Measurements from ENCODE around the gene THAP4. TPM values are rescaled to one million over a fixed set of nuclear protein-coding genes. Genes with fewer than 3 reads are reported as not detected.
"Not testable (repeated sequence)": the region's sequence is repeated elsewhere in the genome, so short reads cannot be mapped to it uniquely, and the experiment has no call there.

Gene THAP4
- total and polyA plus RNA-seq, 2 experiments from 2014 or later, result 62.9 to 80.4 TPM

DNA sequence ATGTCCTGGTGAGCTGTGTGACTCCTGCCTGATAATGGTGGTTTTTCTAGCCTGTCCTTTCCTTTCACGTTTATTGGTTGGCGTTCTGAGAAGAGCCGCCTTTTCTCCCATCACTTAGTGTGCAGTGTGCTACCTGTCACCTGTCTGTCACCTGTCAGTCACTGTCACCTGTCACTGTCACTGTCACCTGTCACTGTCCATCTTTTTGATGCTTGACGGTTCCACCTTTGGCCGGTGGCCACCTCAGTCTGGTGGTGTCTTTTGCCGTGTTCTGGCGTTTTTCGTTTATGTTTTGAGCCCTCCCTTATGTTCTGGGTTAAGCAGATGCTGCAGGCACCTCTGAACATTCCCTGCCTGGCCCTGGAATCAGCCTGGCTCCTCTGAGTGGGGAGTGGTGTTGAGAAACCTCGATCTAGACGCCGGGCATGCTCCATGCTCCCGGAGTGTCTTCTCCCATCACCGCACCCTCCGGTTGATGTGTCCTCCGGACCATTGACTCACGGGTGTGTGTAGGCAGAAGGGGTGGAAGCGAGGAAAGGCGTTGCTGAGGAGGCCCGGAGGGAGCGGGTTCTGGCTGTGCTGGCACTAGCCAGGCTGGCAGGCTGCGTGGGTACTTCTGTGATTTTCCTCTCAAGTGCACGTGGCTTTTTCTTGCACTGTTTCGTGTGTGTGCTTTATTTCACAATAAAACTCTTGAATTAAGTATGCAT, 28.9 kb upstream of the THAP4 start:
- no peak overlapping the region for H3K4me3 ChIP-seq
- H3K27ac Mint-ChIP-seq, result no peak overlapping the region
- H3F3A ChIP-seq (replicated peaks; ENCODE audit: low read depth), result 0 out of 2 replicates have a peak, but pooled peaks cover 2% of the 10 kb centered on the region
- no peaks in the 10 kb centered on the region for H3K27me3 ChIP-seq (ENCODE audit: insufficient read depth)
- H3K79me2 ChIP-seq (replicated peaks; ENCODE audit: insufficient read depth), result no peaks in the 10 kb centered on the region
- DNase-seq (ENCODE audit: low spot score) (no peak), ATAC-seq (no peak)
- peaks cover 4% of the 10 kb centered on the region; the same call in 2 of the 3 replicates for H3K4me1 Mint-ChIP-seq
- H3K36me3 Mint-ChIP-seq (ENCODE audit: low read depth), result peaks cover 50% of the 10 kb centered on the region
- no peak for TF ChIP-seq EZH2 (IDR thresholded peaks at IDR 0.05; ENCODE audit: low read depth, unreplicated experiment)
- no peak for TF ChIP-seq CTCF (conservative IDR thresholded peaks at IDR 0.05; ENCODE audit: low read depth in 2 of 2)
- TF ChIP-seq ZNF114 (CRISPR knock-in tag; IDR thresholded peaks at IDR 0.05), result no peak
- no peak for TF ChIP-seq CREB1 (CRISPR knock-in tag; IDR thresholded peaks at IDR 0.05; ENCODE audit: low read depth)
- no peak for TF ChIP-seq ZNF462 (CRISPR knock-in tag; IDR thresholded peaks at IDR 0.05)
- H3K36me3 ChIP-seq (ENCODE audit: insufficient read depth), result peaks cover 4% of the 10 kb centered on the region; the same call in 1 of the 2 replicates
- H3K9me2 ChIP-seq (ENCODE audit: insufficient read depth), result no peaks in the 10 kb centered on the region
- H4K20me1 ChIP-seq (replicated peaks; ENCODE audit: insufficient read depth), result peaks cover 4% of the 10 kb centered on the region
- H3K4me2 ChIP-seq, result no peak overlapping the region
- H2AFZ ChIP-seq, result no peak overlapping the region
- no peak overlapping the region for H3K4me3 Mint-ChIP-seq
- H3K4me1 ChIP-seq (ENCODE audit: insufficient read depth), result no peaks in the 10 kb centered on the region
- H3K27ac ChIP-seq (ENCODE audit: low read depth), result no peak overlapping the region
- peaks cover 9% of the 10 kb centered on the region for H3K27me3 Mint-ChIP-seq (ENCODE audit: insufficient read depth, low read depth, poor library complexity)
- no peaks in the 10 kb centered on the region; the same call in 2 of the 3 replicates for H3K9me3 Mint-ChIP-seq

GRCh38 chr2:241662731-241663130, 25.8 kb upstream of the THAP4 start:
- H3K27me3 ChIP-seq (ENCODE audit: insufficient read depth); ATAC-seq; H3K27ac Mint-ChIP-seq; H3K9me3 Mint-ChIP-seq; H3K4me1 Mint-ChIP-seq; H3K4me3 ChIP-seq; H3K4me1 ChIP-seq (ENCODE audit: insufficient read depth); H3K9me2 ChIP-seq (ENCODE audit: insufficient read depth); H3K4me2 ChIP-seq; H4K20me1 ChIP-seq (replicated peaks; ENCODE audit: insufficient read depth); H3K27ac ChIP-seq (ENCODE audit: low read depth); H3K4me3 Mint-ChIP-seq; DNase-seq (ENCODE audit: low spot score); H3K79me2 ChIP-seq (replicated peaks; ENCODE audit: insufficient read depth); H2AFZ ChIP-seq: not testable (repeated sequence)
- Histone ChIP-seq H3K36me3 (ENCODE audit: insufficient read depth) (peaks cover 10% of the 10 kb centered on the region), H3F3A (replicated peaks; ENCODE audit: low read depth) (peaks cover 10% of the 10 kb centered on the region)
- Mint-ChIP-seq H3K27me3 (ENCODE audit: insufficient read depth, low read depth, poor library complexity) (peaks cover 14% of the 10 kb centered on the region), H3K36me3 (ENCODE audit: low read depth) (peaks cover 46% of the 10 kb centered on the region)
